SK-N-SH (cell line): ENCODE data around the gene CDC25B.

ENCODE experiments used
- CHD2 ChIP-seq: fragments of 150-350 bp; IDR thresholded peaks from 2 replicates; pipeline ENCODE4 v1.6.1; 2018; ENCODE audit warnings: low read length; ENCODE audit not compliant: partially characterized antibody
- CTCF ChIP-seq: fragments of 200-600 bp; sonication (generic); IDR thresholded peaks from 2 replicates; pipeline ENCODE4 v1.6.1; 2017; ENCODE audit warnings: antibody characterized with exemption, mild to moderate bottlenecking, moderate library complexity
- ELF1 ChIP-seq: IDR thresholded peaks from 2 replicates; pipeline ENCODE4 v1.4.0; 2012
- EP300 ChIP-seq, 2 experiments: IDR thresholded peaks; 2 replicates each; pipeline versions ENCODE4 v1.4.0 to v1.6.1; 2012; ENCODE audit warnings: borderline replicate concordance in 1 of 2, low read depth in 1 of 2, low read length in 1 of 2
- FOXM1 ChIP-seq: IDR thresholded peaks from 2 replicates; pipeline ENCODE4 v1.4.0; 2012; ENCODE audit warnings: low read depth, mild to moderate bottlenecking
- JUND ChIP-seq: IDR thresholded peaks from 2 replicates; pipeline ENCODE4 v1.4.0; 2012
- NFIC ChIP-seq: IDR thresholded peaks from 2 replicates; pipeline ENCODE4 v1.4.0; 2012; ENCODE audit warnings: borderline replicate concordance
- RAD21 ChIP-seq: IDR thresholded peaks from 2 replicates; pipeline ENCODE4 v1.6.1; 2012; ENCODE audit warnings: mild to moderate bottlenecking, low read length
- REST ChIP-seq: IDR thresholded peaks from 2 replicates; pipeline ENCODE4 v1.6.1; 2012; ENCODE audit warnings: mild to moderate bottlenecking, low read depth, low read length, moderate library complexity
- RFX5 ChIP-seq: IDR thresholded peaks from 2 replicates; pipeline ENCODE4 v1.6.1; 2012; ENCODE audit warnings: mild to moderate bottlenecking, improper control_type of control experiment, low read length
- SMC3 ChIP-seq: IDR thresholded peaks from 2 replicates; pipeline ENCODE4 v1.6.1; 2012; ENCODE audit warnings: low read depth, low read length, improper control_type of control experiment
- ZBTB33 ChIP-seq: IDR thresholded peaks from 2 replicates; pipeline ENCODE4 v1.4.0; 2012; ENCODE audit warnings: low read depth, borderline replicate concordance
- TF ChIP-seq, protein P1 (sequence below): IDR thresholded peaks from 2 replicates; pipeline ENCODE4 v1.4.0; 2012; ENCODE audit warnings: low read depth

- TF ChIP-seq EP300 (IDR thresholded peaks at IDR 0.05; ENCODE audit: borderline replicate concordance in 1 of 2, low read depth in 1 of 2, low read length in 1 of 2) (no peak), CTCF (no peak), RFX5 (no peak), NFIC (no peak), SMC3 (no peak), FOXM1 (no peak), JUND (no peak), CHD2 (no peak), ELF1 (no peak), REST (no peak), ZBTB33 (no peak), RAD21 (no peak)
- TF ChIP-seq, protein P1, sequence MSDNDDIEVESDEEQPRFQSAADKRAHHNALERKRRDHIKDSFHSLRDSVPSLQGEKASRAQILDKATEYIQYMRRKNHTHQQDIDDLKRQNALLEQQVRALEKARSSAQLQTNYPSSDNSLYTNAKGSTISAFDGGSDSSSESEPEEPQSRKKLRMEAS, result no peak
Measured at GRCh38 chr20:3815703-3816315, 19.7 kb downstream of the CDC25B start.
